GM18499 (cell line): ENCODE measurements around the gene TDG.
"Not testable (repeated sequence)": the region's sequence is repeated elsewhere in the genome, so short reads cannot be mapped to it uniquely, and the experiment has no call there.

Source experiments
- ATAC-seq: cut with Tn5 transposase; IDR thresholded peaks from one replicate; pipeline ENCODE4 v1.9.1; 2021; ENCODE audit warnings: moderate number of reproducible peaks; ENCODE audit not compliant: insufficient read depth, unreplicated experiment

The TDG gene

GRCh38 chr12:104012331-104012730 is 46.7 kb downstream of the TDG start:
- no peak for ATAC-seq

GRCh38 chr12:104021862-104022261 is 56.2 kb downstream of the TDG start:
- not testable (repeated sequence) for ATAC-seq

GRCh38 chr12:104022786-104023185 is 57.1 kb downstream of the TDG start:
- ATAC-seq = no peak

- ATAC-seq = no peak
Measured at GRCh38 chr12:104023710-104024109, 58.0 kb downstream of the TDG start.

GRCh38 chr12:104024348-104024747 is 58.7 kb downstream of the TDG start:
- ATAC-seq = no peak

GRCh38 chr12:104025771-104026170 is 60.1 kb downstream of the TDG start:
- ATAC-seq = no peak

GRCh38 chr12:104026841-104027599 is 61.3 kb downstream of the TDG start:
- ATAC-seq = no peak

GRCh38 chr12:104030596-104030995 is 64.9 kb downstream of the TDG start:
- not testable (repeated sequence) for ATAC-seq

- ATAC-seq = not testable (repeated sequence)
Measured at GRCh38 chr12:104036143-104036542, 70.5 kb downstream of the TDG start.
